ENCODE results near the gene HNRNPM. TPM values are rescaled to one million over a fixed set of nuclear protein-coding genes. Genes with fewer than 3 reads are reported as not detected.

HNRNPM gene
- total RNA-seq, 1 experiment from 2014 or later = 298 TPM

- Histone ChIP-seq H3K9me2 (ENCODE audit: insufficient read depth) (no peaks in the 10 kb centered on the region), H3K27me3 (ENCODE audit: insufficient read depth, low read length) (no peaks in the 10 kb centered on the region), H3K79me2 (ENCODE audit: insufficient read depth, low read length) (no peaks in the 10 kb centered on the region), H3K36me3 (ENCODE audit: control insufficient read depth in 1 of 2, insufficient read depth in 2 of 2, low read length in 2 of 2) (no peaks in the 10 kb centered on the region), H4K20me1 (ENCODE audit: insufficient read depth) (no peaks in the 10 kb centered on the region), H3K9ac (ENCODE audit: low read length) (no peak overlapping the region), H3K27ac (ENCODE audit: low read depth, low read length) (no peak overlapping the region), H2AFZ (ENCODE audit: low read depth, low read length, poor library complexity, severe bottlenecking) (no peak overlapping the region), H3K4me1 (ENCODE audit: control insufficient read depth in 1 of 2, insufficient read depth in 2 of 2, low read length in 2 of 2) (peaks cover 18 to 21% of the 10 kb centered on the region in 2 experiments), H3K9me3 (ENCODE audit: control insufficient read depth in 1 of 2, insufficient read depth in 1 of 2, low read depth in 1 of 2, low read length in 2 of 2) (no peaks in the 10 kb centered on the region), H3K4me3 (replicated peaks in 1 of 2; ENCODE audit: low read depth in 1 of 2, low read length in 2 of 2) (no peak overlapping the region), H3K4me2 (ENCODE audit: low read length) (no peak overlapping the region)
- CTCF ChIA-PET = interaction anchor here (1.0 to 2.1 kb wide), 5 partner anchors 9 to 151 kb away, joined by 3 to 14 read pairs (median 6); partner anchors contain the start of gene ZNF414
- intact Hi-C loops (cut with micrococcal nuclease) = no loop called here
- RAD21 ChIA-PET (ENCODE audit: low non-redundant PET in 1 of 2, low total read pairs in 2 of 2, uncharacterized antibody in 2 of 2, unreplicated experiment in 2 of 2) = interaction anchor here in 1 of 2 experiments (0.6 kb wide), 1 partner anchor 8 kb away, joined by 3 read pairs; no protein-coding TSS in a partner anchor
- TF ChIP-seq POLR2AphosphoS5 (IDR thresholded peaks at IDR 0.05; ENCODE audit: low read depth, low read length) (no peak), CBX3 (IDR thresholded peaks at IDR 0.05; ENCODE audit: low read depth) (no peak), EGR1 (IDR thresholded peaks at IDR 0.05; ENCODE audit: low read depth) (no peak), FOSL1 (IDR thresholded peaks at IDR 0.05; ENCODE audit: low read depth) (no peak), POLR2A (IDR thresholded peaks at IDR 0.05; ENCODE audit: borderline replicate concordance, extremely low read depth, insufficient read depth, insufficient read length) (no peak)
- no TSS peak for BruUV-seq (replicated peaks)
- POLR2A ChIA-PET = interaction anchor here (2.3 kb wide), 1 partner anchor 9 kb away, joined by 9 read pairs; the partner anchor contains the start of gene ZNF414
- DNase-seq (ENCODE audit: low read depth, low spot score) (no peak), ATAC-seq (no peak)
Observed at GRCh38 chr19:8504919-8505318, 60.1 kb downstream of the HNRNPM start.

- H3K9ac ChIP-seq (ENCODE audit: low read length) = peak overlapping the region; percentile 62
- H2AFZ ChIP-seq (ENCODE audit: low read depth, low read length, poor library complexity, severe bottlenecking) = no peak overlapping the region
- H3K9me3 ChIP-seq (ENCODE audit: control insufficient read depth in 1 of 2, insufficient read depth in 1 of 2, low read depth in 1 of 2, low read length in 2 of 2) = no peaks in the 10 kb centered on the region
- ChIA-PET RAD21 (ENCODE audit: low non-redundant PET in 1 of 2, low total read pairs in 2 of 2, uncharacterized antibody in 2 of 2, unreplicated experiment in 2 of 2) (interaction anchor here in 1 of 2 experiments (0.6 to 1.0 kb wide), 3 partner anchors 9 to 156 kb away, joined by 3 to 6 read pairs (median 6); no protein-coding TSS in a partner anchor), CTCF (interaction anchor here (0.7 to 2.1 kb wide), 9 partner anchors 8 to 170 kb away, joined by 3 to 14 read pairs (median 5); partner anchors contain the start of gene ZNF414), POLR2A (interaction anchor here (0.5 to 1.5 kb wide), 2 partner anchors 8 to 39 kb away, joined by 3 to 8 read pairs; partner anchors contain the start of gene ZNF414)
- DNase-seq (ENCODE audit: low read depth, low spot score) (no peak), ATAC-seq (peak; percentile 89)
- TF ChIP-seq ZFX (IDR thresholded peaks at IDR 0.05) (peak; percentile 45; the same call in 1 of the 2 replicates), CBX3 (IDR thresholded peaks at IDR 0.05; ENCODE audit: low read depth) (no peak), TCF7L2 (IDR thresholded peaks at IDR 0.05; ENCODE audit: borderline replicate concordance, extremely low read depth, insufficient read depth, insufficient read length) (peak; percentile 13), SRF (IDR thresholded peaks at IDR 0.05; ENCODE audit: low read depth) (no peak), RAD21 (IDR thresholded peaks at IDR 0.05; ENCODE audit: low read depth) (peak; percentile 80), SIN3A (IDR thresholded peaks at IDR 0.05; ENCODE audit: low read depth) (no peak), POLR2AphosphoS5 (IDR thresholded peaks at IDR 0.05; ENCODE audit: low read depth, low read length) (peak; percentile 36), EZH2phosphoT487 (IDR thresholded peaks at IDR 0.05; ENCODE audit: borderline replicate concordance) (no peak), CTCF (IDR thresholded peaks at IDR 0.05 in 2 of 3, conservative IDR thresholded peaks at IDR 0.05 in 1 of 3; ENCODE audit: borderline replicate concordance in 1 of 3, insufficient read depth in 1 of 3, low read depth in 2 of 3, low read length in 2 of 3) (peak; percentile 77 to 87 (median 84)), POLR2A (IDR thresholded peaks at IDR 0.05; ENCODE audit: borderline replicate concordance, extremely low read depth, insufficient read depth, insufficient read length) (peak; percentile 46), MAX (IDR thresholded peaks at IDR 0.05) (peak; percentile 80), EGR1 (IDR thresholded peaks at IDR 0.05; ENCODE audit: low read depth) (peak; percentile 73)
- peak overlapping the region; percentile 77 for H3K27ac ChIP-seq (ENCODE audit: low read depth, low read length)
- peaks cover 18 to 21% of the 10 kb centered on the region in 2 experiments for H3K4me1 ChIP-seq (ENCODE audit: control insufficient read depth in 1 of 2, insufficient read depth in 2 of 2, low read length in 2 of 2)
- intact Hi-C loops (cut with micrococcal nuclease) = loop anchor here (2.0 kb wide), 1 partner anchor 151 kb away; no protein-coding TSS in a partner anchor
- H3K79me2 ChIP-seq (ENCODE audit: insufficient read depth, low read length) = no peaks in the 10 kb centered on the region
- no peaks in the 10 kb centered on the region for H4K20me1 ChIP-seq (ENCODE audit: insufficient read depth)
- peak overlapping the region; percentile 36 to 57 for H3K4me3 ChIP-seq (replicated peaks in 1 of 2; ENCODE audit: low read depth in 1 of 2, low read length in 2 of 2)
- no peaks in the 10 kb centered on the region for H3K36me3 ChIP-seq (ENCODE audit: control insufficient read depth in 1 of 2, insufficient read depth in 2 of 2, low read length in 2 of 2)
- no peaks in the 10 kb centered on the region for H3K9me2 ChIP-seq (ENCODE audit: insufficient read depth)
- H3K4me2 ChIP-seq (ENCODE audit: low read length) = peak overlapping the region; percentile 87
- no peaks in the 10 kb centered on the region for H3K27me3 ChIP-seq (ENCODE audit: insufficient read depth, low read length)
- BruUV-seq (replicated peaks) = no TSS peak
Observed at GRCh38 chr19:8505680-8506401, 61.1 kb downstream of the HNRNPM start.

Measured in HCT116 (cell line).